Spinal cord (tissue), 10 donors: ENCODE measurements around the gene EIF3K. TPM values are rescaled to one million over a fixed set of nuclear protein-coding genes. Genes with fewer than 3 reads are reported as not detected.

ENCODE experiments used
- DNase-seq, 6 donors: peaks; one replicate each; pipeline versions ENCODE4 v3.0.0 to v3.0.0-alpha.2; 2013 to 2015; ENCODE audit warnings: low spot score in 6 of 6, low read depth in 4 of 6
- H3K27ac ChIP-seq: one replicate; pipeline ENCODE4 v1.5.1; 2013; ENCODE audit warnings: low read depth, low read length, control low read depth
- H3K27me3 ChIP-seq: one replicate; pipeline ENCODE4 v1.6.1; 2013; ENCODE audit warnings: low read length; ENCODE audit not compliant: control insufficient read depth, insufficient read depth
- H3K36me3 ChIP-seq: one replicate; pipeline ENCODE4 v1.6.1; 2013; ENCODE audit warnings: low read length; ENCODE audit not compliant: control insufficient read depth, insufficient read depth
- H3K4me1 ChIP-seq: one replicate; pipeline ENCODE4 v1.6.1; 2013; ENCODE audit warnings: low read length; ENCODE audit not compliant: control insufficient read depth, insufficient read depth
- H3K4me3 ChIP-seq: one replicate; pipeline ENCODE4 v1.5.1; 2013; ENCODE audit warnings: low read depth, low read length, control low read depth
- H3K9me3 ChIP-seq: one replicate; pipeline ENCODE4 v1.6.1; 2013; ENCODE audit warnings: low read length; ENCODE audit not compliant: control insufficient read depth, insufficient read depth
- WGBS: methylation state at CpG from one replicate; pipeline ENCODE4 v1.1.5; 2013; ENCODE audit warnings: missing lambda C conversion rate; ENCODE audit not compliant: insufficient coverage; 5-methylcytosine and 5-hydroxymethylcytosine counted together
- polyA plus RNA-seq, 2 donors: library from polyadenylated mRNA; unstranded; fragments of 120-200 nt; gene quantifications; one replicate each; pipeline ENCODE4 v1.2.1, GENCODE V29; 2013; ENCODE audit not compliant: insufficient read length in 2 of 2
- total RNA-seq, 2 donors: library from RNA; depleted of rRNA in 1 of 2; stranded (reverse); fragments of 120-200 nt in 1 of 2; fragments of >200 nt in 1 of 2; gene quantifications; one replicate each; pipeline versions ENCODE4 v1.2.3 to v1.2.4, GENCODE V29; 2013 to 2014
- donor health status: healthy.

EIF3K gene
- total and polyA plus RNA-seq, 4 donors = 110 to 268 (median 260) TPM

- peak in 1 of 6 donors; percentile 28 for DNase-seq
- peaks cover 11% of the 10 kb centered on the region for H3K36me3 ChIP-seq
- H3K4me3 ChIP-seq = no peak overlapping the region
- H3K27ac ChIP-seq = peak overlapping the region; percentile 87
- WGBS = 60% methylated on average over 2 of the region's 8 CpGs
- H3K9me3 ChIP-seq = no peaks in the 10 kb centered on the region
- H3K4me1 ChIP-seq = peaks cover 65% of the 10 kb centered on the region
- no peaks in the 10 kb centered on the region for H3K27me3 ChIP-seq
Measured at GRCh38 chr19:38657633-38658222, 38.7 kb downstream of the EIF3K start.

GRCh38 chr19:38658462-38659306, 39.7 kb downstream of the EIF3K start:
- WGBS = 58% methylated on average over 7 of the region's 15 CpGs
- Histone ChIP-seq H3K27me3 (no peaks in the 10 kb centered on the region), H3K36me3 (peaks cover 17% of the 10 kb centered on the region), H3K4me1 (peaks cover 72% of the 10 kb centered on the region), H3K9me3 (no peaks in the 10 kb centered on the region), H3K4me3 (no peak overlapping the region), H3K27ac (peak overlapping the region; percentile 87)
- DNase-seq = peak in 3 of 6 donors; percentile 38 to 88 (median 78)

GRCh38 chr19:38660724-38661123, 41.7 kb downstream of the EIF3K start:
- H3K27me3 ChIP-seq = no peaks in the 10 kb centered on the region
- 93% methylated on average over 9 of the region's 9 CpGs for WGBS
- no peak overlapping the region for H3K4me3 ChIP-seq
- peaks cover 22% of the 10 kb centered on the region for H3K36me3 ChIP-seq
- no peak for DNase-seq
- peaks cover 83% of the 10 kb centered on the region for H3K4me1 ChIP-seq
- H3K9me3 ChIP-seq = no peaks in the 10 kb centered on the region
- H3K27ac ChIP-seq = no peak overlapping the region

- Histone ChIP-seq H3K4me3 (no peak overlapping the region), H3K27me3 (no peaks in the 10 kb centered on the region), H3K27ac (no peak overlapping the region), H3K4me1 (peaks cover 84% of the 10 kb centered on the region), H3K36me3 (peaks cover 21% of the 10 kb centered on the region), H3K9me3 (no peaks in the 10 kb centered on the region)
- no peak for DNase-seq
- WGBS = 76% methylated on average over 3 of the region's 7 CpGs
Measured at GRCh38 chr19:38661136-38661535, 42.1 kb downstream of the EIF3K start.

- H3K4me1 ChIP-seq = peaks cover 88% of the 10 kb centered on the region
Measured at GRCh38 chr19:38661996-38662395, 43.0 kb downstream of the EIF3K start.

GRCh38 chr19:38662537-38663155, 43.7 kb downstream of the EIF3K start:
- Histone ChIP-seq H3K4me1 (peaks cover 89% of the 10 kb centered on the region), H3K27ac (peak overlapping the region; percentile 57), H3K27me3 (no peaks in the 10 kb centered on the region), H3K36me3 (peaks cover 23% of the 10 kb centered on the region), H3K4me3 (no peak overlapping the region), H3K9me3 (no peaks in the 10 kb centered on the region)
- peak in 1 of 6 donors; percentile 55 for DNase-seq
- 56% methylated on average over 5 of the region's 7 CpGs for whole genome bisulfite sequencing

More at GRCh38 chr19:38661996-38662395, 43.0 kb downstream of the EIF3K start:
- Histone ChIP-seq H3K27ac (no peak overlapping the region), H3K4me3 (no peak overlapping the region), H3K36me3 (peaks cover 23% of the 10 kb centered on the region), H3K9me3 (no peaks in the 10 kb centered on the region), H3K27me3 (no peaks in the 10 kb centered on the region)
- 40% methylated on average over 1 of the region's 1 CpG for WGBS
- no peak for DNase-seq

- WGBS = 94% methylated on average over 22 of the region's 22 CpGs
- peak overlapping the region; percentile 57 for H3K27ac ChIP-seq
- H3K4me3 ChIP-seq = no peak overlapping the region
Measured at GRCh38 chr19:38663156-38663651, 44.2 kb downstream of the EIF3K start.

GRCh38 chr19:38663957-38664502, 45.0 kb downstream of the EIF3K start:
- no peaks in the 10 kb centered on the region for H3K27me3 ChIP-seq
- no peaks in the 10 kb centered on the region for H3K9me3 ChIP-seq
- DNase-seq = no peak
- peak overlapping the region; percentile 84 for H3K27ac ChIP-seq
- WGBS = 49% methylated on average over 10 of the region's 19 CpGs
- peaks cover 23% of the 10 kb centered on the region for H3K36me3 ChIP-seq
- H3K4me1 ChIP-seq = peaks cover 85% of the 10 kb centered on the region
- H3K4me3 ChIP-seq = no peak overlapping the region

More at GRCh38 chr19:38663156-38663651, 44.2 kb downstream of the EIF3K start:
- Histone ChIP-seq H3K4me1 (peaks cover 88% of the 10 kb centered on the region), H3K36me3 (peaks cover 23% of the 10 kb centered on the region), H3K9me3 (no peaks in the 10 kb centered on the region), H3K27me3 (no peaks in the 10 kb centered on the region)
- no peak for DNase-seq

- 50% methylated on average over 5 of the region's 7 CpGs for WGBS
Measured at GRCh38 chr19:38664503-38665211, 45.7 kb downstream of the EIF3K start.

More at GRCh38 chr19:38664503-38665211, 45.7 kb downstream of the EIF3K start:
- no peak for DNase-seq
- no peaks in the 10 kb centered on the region for H3K9me3 ChIP-seq
- H3K4me3 ChIP-seq = no peak overlapping the region
- H3K27me3 ChIP-seq = no peaks in the 10 kb centered on the region
- H3K27ac ChIP-seq = peak overlapping the region; percentile 84
- H3K4me1 ChIP-seq = peaks cover 85% of the 10 kb centered on the region
- H3K36me3 ChIP-seq = peaks cover 23% of the 10 kb centered on the region
